Gastrocnemius medialis (tissue), 4 donors: Measurements from ENCODE around the gene DDRGK1.

Source experiments
- CTCF ChIP-seq, 5 experiments: fragments of 450-650 bp in 3 of 5; fragments of 200-600 bp in 2 of 5; sonication (generic) in 2 of 5; IDR thresholded peaks in 4 of 5; conservative IDR thresholded peaks in 1 of 5; 1 replicate in 4 of 5; 2 replicates in 1 of 5; pipeline ENCODE4 v1.5.1; 2016 to 2019; ENCODE audit warnings: antibody characterized with exemption in 5 of 5, mild to moderate bottlenecking in 3 of 5, moderate library complexity in 3 of 5
- POLR2A ChIP-seq, 2 donors: fragments of 450-650 bp; IDR thresholded peaks; one replicate each; pipeline ENCODE4 v1.6.1; 2017; ENCODE audit warnings: antibody characterized with exemption in 2 of 2, mild to moderate bottlenecking in 2 of 2, moderate library complexity in 2 of 2

- no peak for TF ChIP-seq CTCF (IDR thresholded peaks at IDR 0.05 in 4 of 5, conservative IDR thresholded peaks at IDR 0.05 in 1 of 5)
- no peak for TF ChIP-seq POLR2A (IDR thresholded peaks at IDR 0.05)
These were observed 34.1 kb upstream of the DDRGK1 start for GRCh38 chr20:3238616-3239025.
